ENCODE results near the gene OPTC.

GRCh38 chr1:203471841-203472240 is 22.1 kb upstream of the OPTC start:
- no peak for TF ChIP-seq CTCF (IDR thresholded peaks at IDR 0.05 in 4 of 5, conservative IDR thresholded peaks at IDR 0.05 in 1 of 5)
- TF ChIP-seq POLR2A (IDR thresholded peaks at IDR 0.05): no peak

Data from gastrocnemius medialis (tissue), 4 donors.